ENCODE measurements around the gene SQSTM1.

SQSTM1 gene

GRCh38 chr5:179806250-179807048 lies 14.3 kb upstream of the SQSTM1 start, which contains the start of gene MGAT4B:
TSS of gene MGAT4B (minus strand) at chr5:179806866. CDS start at chr5:179806583, 283 bp downstream.
- FAIRE-seq, result no peak

GRCh38 chr5:179812135-179812825 lies 8.4 kb upstream of the SQSTM1 start:
- FAIRE-seq, result no peak

- no peak for FAIRE-seq
These were observed 7.6 kb upstream of the SQSTM1 start for GRCh38 chr5:179812997-179813607.

GRCh38 chr5:179814090-179814489 lies 6.6 kb upstream of the SQSTM1 start:
- no peak for FAIRE-seq

GRCh38 chr5:179815491-179816249 lies 5.0 kb upstream of the SQSTM1 start:
- FAIRE-seq, result no peak

GRCh38 chr5:179816401-179816795 lies 4.3 kb upstream of the SQSTM1 start:
- FAIRE-seq, result no peak

- no peak for FAIRE-seq
These were observed 3.8 kb upstream of the SQSTM1 start for GRCh38 chr5:179816796-179817469.

- no peak for FAIRE-seq
These were observed 3.2 kb upstream of the SQSTM1 start for GRCh38 chr5:179817470-179817840.

- no peak for FAIRE-seq
These were observed 2.6 kb upstream of the SQSTM1 start for GRCh38 chr5:179817890-179818745.

GRCh38 chr5:179818746-179819295 lies 1.9 kb upstream of the SQSTM1 start:
- FAIRE-seq, result peak; percentile 33

- no peak for FAIRE-seq
These were observed 1.2 kb upstream of the SQSTM1 start for GRCh38 chr5:179819296-179820126.

GRCh38 chr5:179820127-179820482 lies 600 bp upstream of the SQSTM1 start:
- no peak for FAIRE-seq

- peak; percentile 82 for FAIRE-seq
These were observed 773 bp downstream of the SQSTM1 start for GRCh38 chr5:179821298-179822058.

GRCh38 chr5:179822059-179822432 lies 1.3 kb downstream of the SQSTM1 start:
- FAIRE-seq, result no peak

- FAIRE-seq, result no peak
These were observed 1.8 kb downstream of the SQSTM1 start for GRCh38 chr5:179822444-179822990.

- FAIRE-seq, result no peak
These were observed 3.4 kb downstream of the SQSTM1 start for GRCh38 chr5:179823937-179824744.

GRCh38 chr5:179824745-179825112 lies 4.0 kb downstream of the SQSTM1 start:
- no peak for FAIRE-seq

GRCh38 chr5:179825655-179826182 lies 5.0 kb downstream of the SQSTM1 start:
- no peak for FAIRE-seq

All from islet of Langerhans (tissue), 1 donor.